SK-N-SH treated with all-trans-retinoic acid at 6 μM for 48 hours (cell line): ENCODE measurements around the gene OPTN.

Source experiments
- ATAC-seq: fragments of 200-7000 bp; cut with Tn5 transposase; 3 replicates; pipeline ENCODE4 v1.9.1; 2020; ENCODE audit warnings: mild to moderate bottlenecking, moderate library complexity
- ARNTL ChIP-seq: fragments of 450-650 bp; formaldehyde crosslinking; IDR thresholded peaks from 2 replicates; pipeline ENCODE4 v1.5.0; 2020; ENCODE audit warnings: low read depth, mild to moderate bottlenecking, moderate library complexity, borderline replicate concordance
- BACH2 ChIP-seq: fragments of 250-450 bp; sonication (Bioruptor Pico); IDR thresholded peaks from 2 replicates; pipeline ENCODE4 v1.9.0; 2021; ENCODE audit warnings: mild to moderate bottlenecking, borderline replicate concordance
- CSDC2 ChIP-seq: fragments of 250-450 bp; sonication (Bioruptor Pico); IDR thresholded peaks from 2 replicates; pipeline ENCODE4 v1.5.0; 2020; ENCODE audit warnings: mild to moderate bottlenecking, moderate library complexity
- ESRRG ChIP-seq: fragments of 250-450 bp; sonication (Bioruptor Pico); IDR thresholded peaks from 2 replicates; pipeline ENCODE4 v1.6.1; 2021; ENCODE audit warnings: mild to moderate bottlenecking
- GLIS3 ChIP-seq: fragments of 250-450 bp; sonication (Bioruptor Pico); IDR thresholded peaks from 2 replicates; pipeline ENCODE4 v1.5.0; 2020; ENCODE audit warnings: mild to moderate bottlenecking, moderate library complexity
- ISL1 ChIP-seq: fragments of 250-450 bp; sonication (Bioruptor Pico); IDR thresholded peaks from 2 replicates; pipeline ENCODE4 v2.1.2; 2022; ENCODE audit warnings: mild to moderate bottlenecking, moderate library complexity
- OSR1 ChIP-seq: fragments of 250-450 bp; sonication (Bioruptor Pico); IDR thresholded peaks from 2 replicates; pipeline ENCODE4 v1.8.0; 2022; ENCODE audit warnings: moderate library complexity, mild to moderate bottlenecking, inconsistent platforms
- PPARA ChIP-seq: fragments of 250-450 bp; sonication (Bioruptor Pico); IDR thresholded peaks from 2 replicates; pipeline ENCODE4 v1.5.0; 2020; ENCODE audit warnings: mild to moderate bottlenecking, borderline replicate concordance
- RARB ChIP-seq: fragments of 250-450 bp; sonication (Bioruptor Pico); IDR thresholded peaks from 2 replicates; pipeline ENCODE4 v1.8.0; 2021; ENCODE audit warnings: mild to moderate bottlenecking, moderate library complexity
- SNAI2 ChIP-seq: fragments of 250-450 bp; sonication (Bioruptor Pico); IDR thresholded peaks from 2 replicates; pipeline ENCODE4 v1.5.0; 2020; ENCODE audit warnings: mild to moderate bottlenecking, moderate library complexity
- TCF4 ChIP-seq: fragments of 250-450 bp; sonication (Bioruptor Pico); IDR thresholded peaks from 2 replicates; pipeline ENCODE4 v1.8.0; 2021; ENCODE audit warnings: mild to moderate bottlenecking, moderate library complexity, borderline replicate concordance
- TOX ChIP-seq: fragments of 250-450 bp; sonication (Bioruptor Pico); IDR thresholded peaks from 2 replicates; pipeline ENCODE4 v1.8.0; 2021; ENCODE audit warnings: mild to moderate bottlenecking, moderate library complexity, borderline replicate concordance
- ZC3H10 ChIP-seq: fragments of 250-450 bp; sonication (Bioruptor Pico); IDR thresholded peaks from 2 replicates; pipeline ENCODE4 v1.5.1; 2021; ENCODE audit warnings: mild to moderate bottlenecking, moderate library complexity
- ZFP3 ChIP-seq: fragments of 250-450 bp; sonication (Bioruptor Pico); IDR thresholded peaks from 2 replicates; pipeline ENCODE4 v1.5.0; 2020; ENCODE audit warnings: mild to moderate bottlenecking, moderate library complexity
- ZFP30 ChIP-seq: fragments of 450-650 bp; formaldehyde crosslinking; IDR thresholded peaks from 2 replicates; pipeline ENCODE4 v1.5.0; 2022; ENCODE audit warnings: mild to moderate bottlenecking, moderate library complexity
- ZNF70 ChIP-seq: fragments of 450-650 bp; formaldehyde crosslinking; IDR thresholded peaks from 2 replicates; pipeline ENCODE4 v1.5.0; 2020; ENCODE audit warnings: mild to moderate bottlenecking, moderate library complexity
- ZNF8 ChIP-seq: fragments of 450-650 bp; formaldehyde crosslinking; IDR thresholded peaks from 2 replicates; pipeline ENCODE4 v1.5.0; 2020; ENCODE audit warnings: mild to moderate bottlenecking, moderate library complexity
- TF ChIP-seq, protein P1 (sequence below): fragments of 250-450 bp; sonication (Bioruptor Pico); IDR thresholded peaks from 2 replicates; pipeline ENCODE4 v1.5.1; 2021; ENCODE audit warnings: mild to moderate bottlenecking, moderate library complexity
- TF ChIP-seq, protein P2 (sequence below): fragments of 250-450 bp; sonication (Bioruptor Pico); IDR thresholded peaks from 2 replicates; pipeline ENCODE4 v1.5.1; 2020; ENCODE audit warnings: low read depth, mild to moderate bottlenecking, moderate library complexity
- TF ChIP-seq, protein P3 (sequence below): fragments of 250-450 bp; sonication (Bioruptor Pico); IDR thresholded peaks from 2 replicates; pipeline ENCODE4 v1.5.0; 2020; ENCODE audit warnings: mild to moderate bottlenecking, moderate library complexity
- TF ChIP-seq, protein P4 (sequence below): fragments of 250-450 bp; sonication (Bioruptor Pico); IDR thresholded peaks from 2 replicates; pipeline ENCODE4 v1.8.0; 2021; ENCODE audit warnings: low read depth, mild to moderate bottlenecking, moderate library complexity, borderline replicate concordance
- TF ChIP-seq, protein P5 (sequence below): fragments of 250-450 bp; sonication (Bioruptor Pico); IDR thresholded peaks from 2 replicates; pipeline ENCODE4 v1.8.0; 2020; ENCODE audit warnings: mild to moderate bottlenecking, moderate library complexity, borderline replicate concordance

The OPTN gene

DNA sequence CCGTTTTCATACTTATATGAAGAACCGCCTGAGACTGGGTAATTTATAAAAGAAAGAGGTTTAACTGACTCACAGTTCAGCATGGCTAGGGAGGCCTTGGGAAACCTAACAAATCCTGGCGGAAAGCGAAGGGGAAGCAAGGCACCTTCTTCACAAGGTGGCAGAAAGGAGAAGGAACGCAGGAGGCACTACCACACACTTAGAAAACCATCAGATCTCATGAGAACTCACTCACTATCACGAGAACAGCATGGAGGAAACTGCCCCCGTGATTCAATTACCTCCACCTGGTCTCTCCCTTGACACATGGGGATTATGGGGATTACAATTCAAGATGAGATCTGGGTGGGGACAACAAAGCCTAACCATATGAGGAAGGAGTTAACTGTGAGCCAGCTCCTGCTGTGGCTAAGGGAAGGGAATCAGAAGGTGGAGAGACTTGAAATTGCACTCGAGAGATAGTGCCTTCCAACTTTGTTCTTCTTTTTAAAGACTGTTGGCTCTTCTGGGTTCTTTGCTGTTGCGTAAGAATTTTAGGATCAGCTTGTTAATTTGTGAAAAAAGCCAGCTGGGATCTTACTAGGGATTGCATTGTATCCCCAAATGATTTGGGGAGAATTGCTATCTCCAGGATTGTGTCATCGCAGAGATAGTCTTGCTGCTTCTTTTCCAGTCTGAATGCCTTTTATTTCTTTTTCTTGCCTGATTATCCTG is 21.0 kb downstream of the OPTN start:
- ATAC-seq: no peak
- TF ChIP-seq ZFP3: no peak
- no peak for TF ChIP-seq ESRRG (CRISPR knock-in tag)
- no peak for TF ChIP-seq ZC3H10 (CRISPR knock-in tag)
- no peak for TF ChIP-seq ZNF8
- TF ChIP-seq GLIS3 (CRISPR knock-in tag): no peak
- TF ChIP-seq TOX (CRISPR knock-in tag): no peak
- no peak for TF ChIP-seq ZNF70 (CRISPR knock-in tag)
- no peak for TF ChIP-seq ARNTL (CRISPR knock-in tag)
- TF ChIP-seq, protein P1, sequence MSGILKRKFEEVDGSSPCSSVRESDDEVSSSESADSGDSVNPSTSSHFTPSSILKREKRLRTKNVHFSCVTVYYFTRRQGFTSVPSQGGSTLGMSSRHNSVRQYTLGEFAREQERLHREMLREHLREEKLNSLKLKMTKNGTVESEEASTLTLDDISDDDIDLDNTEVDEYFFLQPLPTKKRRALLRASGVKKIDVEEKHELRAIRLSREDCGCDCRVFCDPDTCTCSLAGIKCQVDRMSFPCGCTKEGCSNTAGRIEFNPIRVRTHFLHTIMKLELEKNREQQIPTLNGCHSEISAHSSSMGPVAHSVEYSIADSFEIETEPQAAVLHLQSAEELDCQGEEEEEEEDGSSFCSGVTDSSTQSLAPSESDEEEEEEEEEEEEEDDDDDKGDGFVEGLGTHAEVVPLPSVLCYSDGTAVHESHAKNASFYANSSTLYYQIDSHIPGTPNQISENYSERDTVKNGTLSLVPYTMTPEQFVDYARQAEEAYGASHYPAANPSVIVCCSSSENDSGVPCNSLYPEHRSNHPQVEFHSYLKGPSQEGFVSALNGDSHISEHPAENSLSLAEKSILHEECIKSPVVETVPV (CRISPR knock-in tag): no peak
- TF ChIP-seq SNAI2: no peak
- TF ChIP-seq PPARA (CRISPR knock-in tag): no peak
- TF ChIP-seq, protein P2, sequence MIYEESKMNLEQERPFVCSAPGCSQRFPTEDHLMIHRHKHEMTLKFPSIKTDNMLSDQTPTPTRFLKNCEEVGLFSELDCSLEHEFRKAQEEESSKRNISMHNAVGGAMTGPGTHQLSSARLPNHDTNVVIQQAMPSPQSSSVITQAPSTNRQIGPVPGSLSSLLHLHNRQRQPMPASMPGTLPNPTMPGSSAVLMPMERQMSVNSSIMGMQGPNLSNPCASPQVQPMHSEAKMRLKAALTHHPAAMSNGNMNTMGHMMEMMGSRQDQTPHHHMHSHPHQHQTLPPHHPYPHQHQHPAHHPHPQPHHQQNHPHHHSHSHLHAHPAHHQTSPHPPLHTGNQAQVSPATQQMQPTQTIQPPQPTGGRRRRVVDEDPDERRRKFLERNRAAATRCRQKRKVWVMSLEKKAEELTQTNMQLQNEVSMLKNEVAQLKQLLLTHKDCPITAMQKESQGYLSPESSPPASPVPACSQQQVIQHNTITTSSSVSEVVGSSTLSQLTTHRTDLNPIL (CRISPR knock-in tag): no peak
- TF ChIP-seq, protein P3, sequence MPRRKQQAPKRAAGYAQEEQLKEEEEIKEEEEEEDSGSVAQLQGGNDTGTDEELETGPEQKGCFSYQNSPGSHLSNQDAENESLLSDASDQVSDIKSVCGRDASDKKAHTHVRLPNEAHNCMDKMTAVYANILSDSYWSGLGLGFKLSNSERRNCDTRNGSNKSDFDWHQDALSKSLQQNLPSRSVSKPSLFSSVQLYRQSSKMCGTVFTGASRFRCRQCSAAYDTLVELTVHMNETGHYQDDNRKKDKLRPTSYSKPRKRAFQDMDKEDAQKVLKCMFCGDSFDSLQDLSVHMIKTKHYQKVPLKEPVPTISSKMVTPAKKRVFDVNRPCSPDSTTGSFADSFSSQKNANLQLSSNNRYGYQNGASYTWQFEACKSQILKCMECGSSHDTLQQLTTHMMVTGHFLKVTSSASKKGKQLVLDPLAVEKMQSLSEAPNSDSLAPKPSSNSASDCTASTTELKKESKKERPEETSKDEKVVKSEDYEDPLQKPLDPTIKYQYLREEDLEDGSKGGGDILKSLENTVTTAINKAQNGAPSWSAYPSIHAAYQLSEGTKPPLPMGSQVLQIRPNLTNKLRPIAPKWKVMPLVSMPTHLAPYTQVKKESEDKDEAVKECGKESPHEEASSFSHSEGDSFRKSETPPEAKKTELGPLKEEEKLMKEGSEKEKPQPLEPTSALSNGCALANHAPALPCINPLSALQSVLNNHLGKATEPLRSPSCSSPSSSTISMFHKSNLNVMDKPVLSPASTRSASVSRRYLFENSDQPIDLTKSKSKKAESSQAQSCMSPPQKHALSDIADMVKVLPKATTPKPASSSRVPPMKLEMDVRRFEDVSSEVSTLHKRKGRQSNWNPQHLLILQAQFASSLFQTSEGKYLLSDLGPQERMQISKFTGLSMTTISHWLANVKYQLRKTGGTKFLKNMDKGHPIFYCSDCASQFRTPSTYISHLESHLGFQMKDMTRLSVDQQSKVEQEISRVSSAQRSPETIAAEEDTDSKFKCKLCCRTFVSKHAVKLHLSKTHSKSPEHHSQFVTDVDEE: no peak
- TF ChIP-seq ZFP30: no peak
- TF ChIP-seq ISL1 (CRISPR knock-in tag): no peak
- TF ChIP-seq, protein P4, sequence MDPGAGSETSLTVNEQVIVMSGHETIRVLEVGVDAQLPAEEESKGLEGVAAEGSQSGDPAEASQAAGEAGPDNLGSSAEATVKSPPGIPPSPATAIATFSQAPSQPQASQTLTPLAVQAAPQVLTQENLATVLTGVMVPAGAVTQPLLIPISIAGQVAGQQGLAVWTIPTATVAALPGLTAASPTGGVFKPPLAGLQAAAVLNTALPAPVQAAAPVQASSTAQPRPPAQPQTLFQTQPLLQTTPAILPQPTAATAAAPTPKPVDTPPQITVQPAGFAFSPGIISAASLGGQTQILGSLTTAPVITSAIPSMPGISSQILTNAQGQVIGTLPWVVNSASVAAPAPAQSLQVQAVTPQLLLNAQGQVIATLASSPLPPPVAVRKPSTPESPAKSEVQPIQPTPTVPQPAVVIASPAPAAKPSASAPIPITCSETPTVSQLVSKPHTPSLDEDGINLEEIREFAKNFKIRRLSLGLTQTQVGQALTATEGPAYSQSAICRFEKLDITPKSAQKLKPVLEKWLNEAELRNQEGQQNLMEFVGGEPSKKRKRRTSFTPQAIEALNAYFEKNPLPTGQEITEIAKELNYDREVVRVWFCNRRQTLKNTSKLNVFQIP (CRISPR knock-in tag): no peak
- TF ChIP-seq TCF4 (CRISPR knock-in tag): no peak
- TF ChIP-seq, protein P5, sequence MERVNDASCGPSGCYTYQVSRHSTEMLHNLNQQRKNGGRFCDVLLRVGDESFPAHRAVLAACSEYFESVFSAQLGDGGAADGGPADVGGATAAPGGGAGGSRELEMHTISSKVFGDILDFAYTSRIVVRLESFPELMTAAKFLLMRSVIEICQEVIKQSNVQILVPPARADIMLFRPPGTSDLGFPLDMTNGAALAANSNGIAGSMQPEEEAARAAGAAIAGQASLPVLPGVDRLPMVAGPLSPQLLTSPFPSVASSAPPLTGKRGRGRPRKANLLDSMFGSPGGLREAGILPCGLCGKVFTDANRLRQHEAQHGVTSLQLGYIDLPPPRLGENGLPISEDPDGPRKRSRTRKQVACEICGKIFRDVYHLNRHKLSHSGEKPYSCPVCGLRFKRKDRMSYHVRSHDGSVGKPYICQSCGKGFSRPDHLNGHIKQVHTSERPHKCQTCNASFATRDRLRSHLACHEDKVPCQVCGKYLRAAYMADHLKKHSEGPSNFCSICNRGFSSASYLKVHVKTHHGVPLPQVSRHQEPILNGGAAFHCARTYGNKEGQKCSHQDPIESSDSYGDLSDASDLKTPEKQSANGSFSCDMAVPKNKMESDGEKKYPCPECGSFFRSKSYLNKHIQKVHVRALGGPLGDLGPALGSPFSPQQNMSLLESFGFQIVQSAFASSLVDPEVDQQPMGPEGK (CRISPR knock-in tag): no peak
- no peak for TF ChIP-seq CSDC2 (CRISPR knock-in tag)
- TF ChIP-seq OSR1 (CRISPR knock-in tag): no peak

DNA sequence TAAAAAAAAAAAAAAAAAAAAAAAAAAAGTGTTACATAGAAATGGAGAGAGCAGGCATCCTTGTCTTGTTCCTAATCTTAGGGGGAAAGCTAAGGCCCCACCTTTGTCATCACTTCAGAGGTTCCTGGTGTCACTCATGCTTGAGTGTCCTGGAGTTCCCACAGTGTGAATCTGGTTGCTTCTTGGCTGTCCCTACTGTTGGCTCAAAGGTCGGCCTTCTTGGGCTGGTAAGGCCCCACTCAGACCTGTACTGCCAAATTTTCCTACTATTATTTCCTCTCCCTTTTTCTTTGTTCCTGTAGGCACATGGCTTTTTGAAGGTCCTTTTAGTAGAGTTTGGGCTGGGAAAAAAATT is 21.5 kb downstream of the OPTN start:
- no peak for ATAC-seq
- TF ChIP-seq, protein P2 (CRISPR knock-in tag): no peak
- TF ChIP-seq TOX (CRISPR knock-in tag) (no peak), CSDC2 (CRISPR knock-in tag) (no peak), BACH2 (CRISPR knock-in tag) (no peak), ZNF70 (CRISPR knock-in tag) (no peak), GLIS3 (CRISPR knock-in tag) (no peak), OSR1 (CRISPR knock-in tag) (no peak), ARNTL (CRISPR knock-in tag) (no peak), RARB (CRISPR knock-in tag) (no peak)
- TF ChIP-seq, protein P3: no peak
- TF ChIP-seq, protein P5 (CRISPR knock-in tag): no peak
- TF ChIP-seq, protein P1 (CRISPR knock-in tag): no peak
